NCI-H446 (cell line): ENCODE data around the gene DARS1.
A peak's percentile ranks its signal among the peaks of the same experiment; 100 is the strongest.
"Not testable (repeated sequence)": the region's sequence is repeated elsewhere in the genome, so short reads cannot be mapped to it uniquely, and the experiment has no call there.

Source experiments
- DNase-seq, 2 experiments: peaks; one replicate each; lab custom pipeline; 2025; lab: John Stamatoyannopoulos, UW

DARS1 gene

DNA sequence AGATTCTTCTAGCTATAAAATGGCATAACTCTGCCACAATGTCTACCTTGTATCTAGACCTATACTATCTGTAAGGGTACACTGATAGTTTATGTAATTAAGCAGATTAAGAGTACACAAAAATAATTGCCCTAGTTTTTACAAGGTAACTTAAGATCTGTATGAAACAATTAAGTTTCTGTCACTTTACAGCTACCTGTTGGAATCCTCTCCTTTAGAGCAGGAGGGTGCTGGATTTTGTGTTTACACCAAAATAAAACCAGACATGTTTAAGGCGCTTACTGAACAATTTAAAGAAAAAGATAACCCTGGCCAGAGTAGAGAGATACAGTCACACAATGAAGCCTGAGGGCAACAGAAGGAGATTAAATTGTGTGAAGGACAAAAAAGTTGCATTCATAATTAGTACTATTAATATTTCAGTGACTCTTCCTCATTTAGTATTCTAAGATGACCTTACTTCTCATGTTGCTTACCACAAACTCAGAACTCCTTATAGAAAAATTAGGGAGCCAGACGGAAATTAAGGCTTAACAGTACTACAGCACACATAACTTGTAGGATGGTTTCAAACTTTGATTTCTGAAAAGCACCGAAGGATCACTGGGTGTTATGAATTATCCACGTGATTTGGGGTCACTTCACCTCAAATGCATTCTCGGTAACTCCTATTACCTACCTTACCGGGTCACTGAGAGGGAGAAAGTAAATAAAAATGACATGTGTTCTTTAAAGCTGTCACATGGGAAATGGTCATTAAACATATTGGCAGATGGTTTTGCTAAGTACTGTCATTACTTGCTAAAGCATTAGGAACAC, 1.0 kb downstream of the DARS1 start:
- no peak for DNase-seq

- no peak for DNase-seq
Observed at GRCh38 chr2:135980434-135981079, 4.9 kb downstream of the DARS1 start.

DNA sequence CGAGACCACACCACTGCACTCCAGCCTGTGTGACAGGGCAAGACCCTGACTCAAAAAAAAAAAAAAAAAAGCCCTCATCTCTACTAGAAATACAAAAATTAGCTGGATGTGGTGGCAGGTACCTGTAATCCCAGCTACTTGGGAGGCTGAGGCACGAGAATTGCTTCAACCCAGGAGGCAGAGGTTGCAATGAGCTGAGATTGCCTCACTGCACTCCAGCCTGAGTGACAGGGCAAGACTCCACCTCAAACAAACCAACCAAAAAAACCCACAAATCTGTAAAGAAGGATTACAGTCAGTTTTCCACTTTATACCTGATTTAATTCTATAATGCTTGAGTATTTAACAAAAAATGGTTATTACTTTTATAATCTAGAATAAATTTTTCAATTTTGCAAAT, 9.7 kb downstream of the DARS1 start:
- no peak for DNase-seq

DNA sequence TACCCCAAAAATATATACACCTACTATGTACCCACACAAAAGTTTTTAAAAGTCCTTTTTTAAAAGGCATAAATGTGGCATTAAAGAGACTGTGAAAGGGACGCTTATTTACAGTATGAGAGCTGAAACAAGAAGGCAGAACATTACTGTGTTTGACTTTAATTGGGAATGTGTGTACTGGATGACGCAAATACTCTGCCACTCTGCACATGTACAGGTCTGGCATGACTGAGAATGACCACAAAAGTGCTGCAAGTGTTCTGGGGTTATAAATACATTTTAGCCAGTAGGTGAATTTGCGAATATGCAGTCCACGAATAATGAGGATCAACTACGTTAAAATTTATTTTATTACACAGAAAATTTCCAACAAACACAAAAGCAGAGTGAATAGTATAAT, 11.4 kb downstream of the DARS1 start:
- DNase-seq, result no peak

DNA sequence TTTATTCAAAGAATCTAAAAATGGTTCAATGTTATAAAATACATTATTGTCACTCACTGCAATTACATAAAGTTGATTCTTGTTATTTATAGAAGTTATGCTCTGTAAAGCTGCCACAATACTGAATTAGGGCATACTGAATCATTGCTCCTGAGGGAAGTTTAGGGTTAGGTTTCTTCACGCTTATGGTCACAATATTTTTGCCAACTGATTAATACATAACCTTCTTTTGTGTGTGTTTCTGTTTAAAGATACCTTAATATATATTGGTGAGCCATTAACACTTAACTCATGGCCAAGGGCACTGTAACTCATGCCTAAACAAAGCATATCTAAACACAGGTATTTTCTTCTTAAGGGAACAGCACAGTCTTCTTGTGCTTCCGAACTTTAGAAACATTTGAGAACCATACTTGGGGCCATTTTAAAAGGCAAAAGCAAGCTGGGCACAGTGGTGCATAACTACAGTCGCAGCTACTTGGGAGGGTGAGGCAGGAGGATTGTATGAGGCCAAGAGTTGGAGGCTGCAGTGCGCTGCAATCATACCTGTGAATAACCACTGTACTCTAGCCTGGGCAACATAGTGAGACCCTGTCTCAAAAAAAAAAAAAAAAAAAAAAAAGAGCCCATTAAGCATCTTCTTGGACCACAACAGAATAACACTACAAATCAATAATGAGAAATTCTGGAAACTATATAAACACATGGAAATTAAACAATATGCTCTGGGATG, 15.6 kb downstream of the DARS1 start:
- DNase-seq, result no peak

DNA sequence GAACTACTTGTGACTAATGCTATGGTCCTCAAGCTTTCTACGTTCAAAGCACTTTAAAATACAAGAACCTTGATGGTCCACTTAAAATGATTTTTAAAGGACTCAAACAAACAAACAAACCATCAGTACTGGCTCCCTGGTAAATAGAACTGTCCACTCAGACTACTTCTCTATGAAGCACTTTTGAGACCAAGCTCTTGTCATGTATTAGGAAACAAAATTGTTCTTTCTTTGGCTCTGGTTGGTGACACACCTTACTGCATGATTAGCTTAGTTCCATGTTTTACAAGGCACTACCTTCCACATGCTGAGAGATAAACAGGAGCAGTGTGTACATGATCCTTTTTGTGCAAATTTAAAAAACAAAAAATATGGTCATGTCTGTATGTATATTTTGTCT, 19.7 kb downstream of the DARS1 start:
- no peak for DNase-seq

DNA sequence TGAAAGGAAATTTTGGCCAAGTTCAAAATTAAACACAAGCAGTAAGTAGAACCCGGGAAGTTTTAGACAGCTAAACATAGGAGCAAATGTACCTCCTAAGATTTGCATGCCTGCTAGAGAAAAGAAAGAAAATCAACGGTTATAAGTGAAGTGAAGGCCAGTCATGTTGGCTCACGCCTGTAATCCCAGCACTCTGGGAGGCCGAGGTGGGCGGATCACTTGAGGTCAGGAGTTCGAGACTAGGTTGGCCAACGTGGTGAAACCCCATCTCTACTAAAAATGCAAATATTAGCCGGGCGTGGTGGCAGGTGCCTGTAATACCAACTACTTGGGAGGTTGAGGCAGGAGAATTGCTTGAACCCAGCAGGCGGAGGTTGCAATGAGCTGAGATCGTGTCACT, 21.0 kb downstream of the DARS1 start:
- not testable (repeated sequence) for DNase-seq

DNA sequence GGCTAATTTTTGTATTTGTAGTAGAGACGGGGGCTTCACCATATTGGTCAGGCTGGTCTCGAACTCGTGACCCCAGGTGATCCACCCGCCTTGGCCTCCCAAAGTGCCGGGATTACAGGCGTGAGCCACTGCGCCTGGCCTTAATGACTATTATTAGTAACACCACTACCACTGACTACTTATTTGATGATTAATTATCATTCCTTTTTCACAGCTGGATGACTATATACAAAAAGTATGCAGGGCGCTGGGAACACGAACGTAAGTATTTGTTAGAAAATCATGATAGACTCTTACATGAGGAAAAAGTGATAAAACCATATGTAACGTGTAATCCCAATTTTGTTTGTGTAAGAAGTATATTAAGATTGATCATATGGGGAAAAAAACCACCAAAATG, 21.6 kb downstream of the DARS1 start:
- no peak for DNase-seq

- DNase-seq, result no peak
Observed at GRCh38 chr2:135962366-135963123, 22.9 kb downstream of the DARS1 start.

DNA sequence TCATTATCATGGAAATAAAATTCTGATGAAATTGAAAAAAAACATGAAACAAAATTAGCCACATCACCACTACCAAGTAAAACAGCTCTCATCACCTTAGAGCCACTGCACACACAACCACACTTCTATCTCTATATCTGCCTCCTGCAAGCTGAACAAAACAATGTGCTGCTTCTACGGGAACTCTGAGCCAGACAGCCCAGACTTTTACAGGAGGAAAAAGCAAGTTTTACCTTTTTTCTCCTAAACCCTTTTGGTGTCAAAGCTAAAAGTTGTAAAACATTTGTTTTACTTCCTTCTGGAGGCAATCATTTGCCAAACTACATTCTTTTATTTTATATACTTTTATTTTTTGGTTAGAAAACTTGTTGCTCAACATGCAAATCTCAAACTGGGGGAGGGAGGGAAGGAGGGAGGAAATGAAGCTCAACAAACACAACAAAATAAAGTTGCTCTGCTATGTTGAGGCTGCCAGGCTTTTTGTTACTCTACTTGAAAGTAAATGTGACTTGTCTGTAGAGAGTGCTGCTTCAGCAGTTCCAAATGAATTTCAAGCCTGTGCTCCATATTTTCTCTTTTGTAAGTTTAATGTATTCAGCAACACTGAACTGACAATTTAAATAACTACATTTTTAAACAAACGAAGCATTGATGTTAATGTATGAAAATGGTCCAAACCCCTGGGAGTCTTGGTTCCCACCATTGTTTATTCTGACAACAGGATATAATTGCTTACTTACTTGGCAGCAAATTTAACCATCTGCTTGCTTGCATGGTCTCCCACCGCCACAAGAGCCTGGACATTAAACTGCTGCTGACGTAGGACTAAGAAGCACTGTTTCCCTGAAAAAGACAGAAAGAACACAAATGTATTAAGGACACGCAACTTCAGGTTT, 24.5 kb downstream of the DARS1 start:
- peak; percentile 68 to 76 for DNase-seq

DNA sequence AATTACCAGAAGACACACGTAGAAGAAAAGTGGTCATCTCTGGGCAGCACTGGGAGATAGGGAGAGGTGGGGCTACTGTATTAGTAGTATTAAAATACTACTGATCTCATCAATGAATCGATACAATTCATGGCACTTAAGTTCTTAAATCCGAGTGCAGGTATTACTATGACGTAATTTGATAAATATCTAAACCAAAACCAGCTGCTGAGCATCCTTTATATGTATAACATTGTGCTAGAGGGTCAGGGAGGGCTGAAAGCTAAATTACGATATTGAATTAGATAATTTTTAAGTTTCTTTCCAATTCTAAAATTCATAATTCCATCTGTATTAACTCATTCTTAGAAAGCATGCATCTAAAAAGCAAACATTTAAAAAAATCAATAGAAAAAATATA, 25.3 kb downstream of the DARS1 start:
- no peak for DNase-seq

DNA sequence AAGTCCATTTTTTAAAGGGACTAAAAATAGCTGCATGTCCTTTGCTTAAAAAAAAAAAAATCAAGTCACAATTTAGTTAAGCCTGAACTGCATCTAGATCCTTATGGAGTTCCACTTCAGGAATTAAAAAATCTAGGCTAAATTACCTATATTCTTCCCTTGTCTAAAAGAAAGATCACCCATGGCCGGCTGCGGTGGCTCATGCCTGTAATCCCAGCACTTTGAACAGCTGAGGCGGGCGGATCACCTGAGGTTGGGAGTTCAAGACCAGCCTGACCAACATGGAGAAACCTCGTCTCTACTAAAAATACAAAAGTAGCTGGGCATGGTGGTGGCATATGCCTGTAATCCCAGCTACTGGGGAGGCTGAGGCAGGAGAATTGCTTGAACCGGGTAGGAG, 26.5 kb downstream of the DARS1 start:
- DNase-seq, result not testable (repeated sequence)

DNA sequence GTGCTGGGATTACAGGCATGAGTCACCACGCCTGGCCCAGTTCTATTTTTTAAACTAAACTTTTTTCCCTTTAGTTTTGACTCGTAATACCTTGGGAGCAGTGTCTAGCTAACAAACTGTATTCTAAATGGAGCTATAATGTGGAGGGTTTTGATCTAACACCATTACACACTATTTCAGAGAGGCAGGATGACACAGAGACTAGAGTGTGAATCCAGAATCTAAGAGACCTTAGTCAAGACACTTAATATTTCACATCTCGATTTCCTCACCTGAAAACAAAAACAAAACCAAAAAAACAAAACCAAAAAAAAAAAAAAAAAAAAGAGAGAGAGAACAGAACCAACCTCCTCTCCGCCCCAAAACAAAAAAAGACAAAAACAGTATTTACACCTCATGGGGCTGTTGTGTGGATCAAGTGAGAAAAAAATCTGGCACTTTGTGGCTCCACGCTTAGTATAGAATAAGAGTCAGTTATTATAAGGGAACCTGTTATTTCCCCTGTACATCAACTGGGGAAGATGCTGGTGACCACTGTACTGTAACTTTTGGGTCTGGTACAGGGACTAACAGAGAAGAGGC, 31.3 kb downstream of the DARS1 start:
- no peak for DNase-seq

DNA sequence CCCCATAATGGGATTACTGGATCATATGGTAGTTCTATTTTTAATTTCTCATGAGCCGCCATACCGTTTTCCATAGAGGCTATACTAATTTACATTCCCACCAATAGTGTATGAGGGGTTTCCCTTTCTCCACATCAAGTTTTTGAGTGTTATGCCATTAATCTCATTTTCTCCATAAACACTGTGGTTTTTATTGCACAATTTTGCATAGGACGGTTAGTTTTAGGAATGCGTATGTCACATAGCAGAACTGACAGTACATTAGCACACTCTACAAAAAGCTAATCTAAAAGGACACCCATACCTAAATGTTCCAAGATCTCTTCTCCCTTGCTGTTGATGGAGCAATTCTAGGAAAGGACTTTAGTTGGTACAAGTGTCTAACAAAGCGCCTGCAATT, 32.5 kb downstream of the DARS1 start:
- DNase-seq, result no peak

GRCh38 chr2:135951041-135951583, 34.3 kb downstream of the DARS1 start:
- DNase-seq, result peak; percentile 15 to 60

DNA sequence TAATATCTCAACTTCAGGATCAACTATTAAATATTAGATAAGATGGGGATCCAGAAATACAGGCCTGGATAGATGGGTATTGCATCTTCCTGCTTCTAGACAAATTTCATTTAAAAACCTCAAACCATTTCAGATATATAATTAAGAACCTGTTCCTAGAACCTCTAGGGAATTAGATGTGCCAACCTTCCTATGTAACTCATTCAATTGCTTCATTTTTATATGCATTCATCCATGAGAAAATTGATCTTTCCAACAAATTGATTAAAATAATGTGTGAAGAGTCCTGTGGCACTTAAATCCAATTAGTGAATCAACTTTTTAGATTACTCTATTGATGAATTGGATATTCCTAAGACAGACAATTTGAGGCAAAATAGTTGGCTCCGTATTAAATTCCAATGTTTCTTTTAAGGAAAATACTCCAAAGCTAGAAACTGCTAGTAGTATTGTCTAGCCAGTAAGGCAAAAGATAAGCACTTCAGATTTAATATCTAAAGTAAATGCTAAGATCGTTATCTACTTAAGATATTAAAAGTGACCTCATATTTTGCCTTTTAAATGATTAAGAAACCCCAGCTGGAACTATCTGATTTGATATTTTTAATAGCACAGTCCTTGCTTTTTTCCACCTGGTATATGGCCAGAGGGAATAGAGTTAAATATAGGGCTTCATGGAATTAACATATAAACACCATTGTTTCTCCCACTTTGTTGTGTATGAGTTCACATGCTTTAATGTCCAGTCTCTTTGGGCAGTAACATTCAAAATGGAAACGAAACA, 35.8 kb downstream of the DARS1 start:
- DNase-seq, result no peak

DNA sequence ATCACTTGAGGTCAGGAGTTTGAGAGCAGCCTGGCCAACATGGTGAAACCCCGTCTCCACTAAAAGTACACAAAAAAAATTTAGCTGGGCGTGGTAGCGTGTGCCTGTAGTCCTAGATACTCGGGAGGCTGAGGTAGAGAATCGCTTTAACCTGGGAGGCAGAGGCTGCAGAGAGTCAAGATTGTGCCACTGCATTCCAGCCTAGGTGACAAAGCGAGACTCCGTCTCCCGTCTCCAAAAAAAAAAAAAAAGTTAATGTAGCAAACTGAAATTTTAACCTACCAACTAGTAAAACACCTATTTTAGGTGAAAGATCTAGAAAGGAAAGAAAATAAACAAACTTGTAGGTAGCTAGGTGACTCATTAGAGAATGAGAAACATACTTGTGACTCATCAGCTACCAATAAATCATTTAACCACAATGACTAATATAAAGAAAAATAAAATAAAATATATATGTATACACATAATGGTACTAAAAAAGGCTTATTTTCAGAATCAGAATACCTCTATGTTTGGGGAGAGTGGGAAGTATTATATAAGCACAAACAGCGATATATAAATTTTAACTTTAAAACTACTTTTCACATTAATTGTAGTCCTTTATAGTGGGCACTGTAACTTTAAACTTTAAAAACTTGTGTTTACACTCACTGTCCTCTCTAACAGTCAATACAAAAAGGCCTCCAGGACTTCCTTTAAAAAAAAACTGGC, 36.6 kb downstream of the DARS1 start:
- no peak for DNase-seq

GRCh38 chr2:135948141-135948540, 37.3 kb downstream of the DARS1 start:
- no peak for DNase-seq

GRCh38 chr2:135947483-135947882, 37.9 kb downstream of the DARS1 start:
- DNase-seq, result no peak
